Caco-2 (cell line): ENCODE data around the gene BRIP1. TPM values are rescaled to one million over a fixed set of nuclear protein-coding genes. Genes with fewer than 3 reads are reported as not detected.
"Not testable (repeated sequence)": the region's sequence is repeated elsewhere in the genome, so short reads cannot be mapped to it uniquely, and the experiment has no call there.

ENCODE experiments used
- BruUV-seq: library from RNA; stranded (reverse); fragments of 400-500 nt; replicated peaks from 2 replicates; lab custom pipeline; 2021; lab: Mats Ljungman, UMichigan
- CTCF ChIA-PET: fragments of 300-600 bp; sonication (Branson Sonifier 250); formaldehyde crosslinking; loops from one replicate; lab custom pipeline; 2022; ENCODE audit warnings: antibody characterized with exemption; lab: Charles Lee
- POLR2A ChIA-PET: fragments of 300-600 bp; sonication (Branson Sonifier 250); formaldehyde crosslinking; loops from one replicate; lab custom pipeline; 2022; ENCODE audit warnings: antibody characterized with exemption; lab: Charles Lee
- DNase-seq, 2 experiments: peaks; one replicate each; pipeline versions ENCODE4 v3.0.0 to v3.0.0-alpha.2; 2020 to 2022
- H3K27me3 ChIP-seq: replicated peaks from 2 replicates; pipeline ENCODE4 v1.6.0; 2011; ENCODE audit warnings: low read length; ENCODE audit not compliant: control insufficient read depth, insufficient read depth
- H3K36me3 ChIP-seq: 2 replicates; pipeline ENCODE4 v1.5.1; 2011; ENCODE audit warnings: low read length; ENCODE audit not compliant: control insufficient read depth, insufficient read depth
- H3K4me1 ChIP-seq: fragments of 250-450 bp; sonication (Bioruptor Pico); 2 replicates; pipeline ENCODE4 v1.5.1; 2020; ENCODE audit warnings: mild to moderate bottlenecking
- H3K4me3 ChIP-seq: 2 replicates; pipeline ENCODE4 v1.5.1; 2011; ENCODE audit warnings: low read depth, mild to moderate bottlenecking, control low read depth, low read length
- H3K9me3 ChIP-seq: fragments of 250-450 bp; sonication (Bioruptor Pico); 2 replicates; pipeline ENCODE4 v1.5.1; 2020; ENCODE audit warnings: mild to moderate bottlenecking, moderate library complexity
- H3K27ac Mint-ChIP-seq: one replicate; pipeline ENCODE4 v1.8.0; 2022; ENCODE audit warnings: mixed read lengths; ENCODE audit not compliant: unreplicated experiment
- H3K27me3 Mint-ChIP-seq: one replicate; pipeline ENCODE4 v1.8.0; 2022; ENCODE audit warnings: mixed read lengths; ENCODE audit not compliant: insufficient read depth, unreplicated experiment
- H3K36me3 Mint-ChIP-seq: one replicate; pipeline ENCODE4 v1.8.0; 2022; ENCODE audit warnings: mild to moderate bottlenecking, mixed read lengths; ENCODE audit not compliant: insufficient read depth, unreplicated experiment
- H3K4me1 Mint-ChIP-seq: one replicate; pipeline ENCODE4 v1.8.0; 2022; ENCODE audit warnings: low read depth, mixed read lengths; ENCODE audit not compliant: unreplicated experiment
- H3K4me3 Mint-ChIP-seq: one replicate; pipeline ENCODE4 v1.8.0; 2022; ENCODE audit warnings: mild to moderate bottlenecking, moderate library complexity, mixed read lengths; ENCODE audit not compliant: unreplicated experiment
- H3K9me3 Mint-ChIP-seq: one replicate; pipeline ENCODE4 v1.8.0; 2022; ENCODE audit warnings: mixed read lengths; ENCODE audit not compliant: unreplicated experiment
- CTCF ChIP-seq, 2 experiments: fragments of 200-600 bp in 1 of 2; IDR thresholded peaks; 1 replicate in 1 of 2; 2 replicates in 1 of 2; pipeline versions ENCODE4 v1.5.1 to v1.8.0; 2011 to 2022; ENCODE audit warnings: antibody characterized with exemption in 1 of 2, control low read depth in 1 of 2, inconsistent platforms in 1 of 2, low read depth in 1 of 2, low read length in 1 of 2, mild to moderate bottlenecking in 1 of 2, moderate library complexity in 1 of 2; ENCODE audit not compliant: insufficient read depth in 1 of 2, severe bottlenecking in 1 of 2, unreplicated experiment in 1 of 2
- intact Hi-C: fragments of 100-400 bp; cut with micrococcal nuclease; formaldehyde crosslinking; loops from one replicate; pipeline ENCODE4 v1.10.0; 2022; ENCODE audit not compliant: unreplicated experiment
- total RNA-seq: library from RNA; stranded (reverse); gene quantifications from 2 replicates; pipeline ENCODE4 v1.2.3, GENCODE V29; 2022

Gene BRIP1
- total RNA-seq, 1 experiment from 2014 or later = 18.3 TPM

GRCh38 chr17:61774724-61775123, 88.6 kb downstream of the BRIP1 start:
- no TSS peak for BruUV-seq
- Mint-ChIP-seq H3K27ac (no peak overlapping the region), H3K36me3 (peaks cover 30% of the 10 kb centered on the region), H3K27me3 (no peaks in the 10 kb centered on the region), H3K9me3 (peaks cover 29% of the 10 kb centered on the region), H3K4me1 (no peaks in the 10 kb centered on the region), H3K4me3 (no peak overlapping the region)
- no peak overlapping the region for H3K4me3 ChIP-seq
- peaks cover 10% of the 10 kb centered on the region for H3K9me3 ChIP-seq
- ChIA-PET CTCF (no interaction called here), POLR2A (no interaction called here)
- no peaks in the 10 kb centered on the region for H3K27me3 ChIP-seq
- no peaks in the 10 kb centered on the region for H3K4me1 ChIP-seq
- TF ChIP-seq CTCF (IDR thresholded peaks at IDR 0.05; ENCODE audit: insufficient read depth in 1 of 2, low read depth in 1 of 2, low read length in 1 of 2, severe bottlenecking in 1 of 2, unreplicated experiment in 1 of 2) = no peak
- DNase-seq = no peak
- H3K36me3 ChIP-seq = no peaks in the 10 kb centered on the region
- intact Hi-C loops = no loop called here

GRCh38 chr17:61774087-61774486, 89.2 kb downstream of the BRIP1 start:
- intact Hi-C loops, H3K36me3 ChIP-seq, H3K4me1 ChIP-seq, H3K4me3 ChIP-seq, CTCF ChIA-PET, BruUV-seq, H3K27ac Mint-ChIP-seq, H3K4me3 Mint-ChIP-seq, H3K27me3 ChIP-seq, H3K4me1 Mint-ChIP-seq, POLR2A ChIA-PET, DNase-seq, H3K27me3 Mint-ChIP-seq: not testable (repeated sequence)
- peaks cover 30% of the 10 kb centered on the region for H3K9me3 Mint-ChIP-seq
- H3K36me3 Mint-ChIP-seq = peaks cover 35% of the 10 kb centered on the region
- H3K9me3 ChIP-seq = peaks cover 10% of the 10 kb centered on the region

GRCh38 chr17:61770752-61771533, 92.4 kb downstream of the BRIP1 start:
- ChIA-PET CTCF (no interaction called here), POLR2A (no interaction called here)
- no peaks in the 10 kb centered on the region for H3K4me1 Mint-ChIP-seq
- H3K27me3 ChIP-seq = no peaks in the 10 kb centered on the region
- H3K4me1 ChIP-seq = no peaks in the 10 kb centered on the region
- no peaks in the 10 kb centered on the region for H3K36me3 ChIP-seq
- no peak overlapping the region for H3K27ac Mint-ChIP-seq
- no TSS peak for BruUV-seq
- H3K4me3 Mint-ChIP-seq = no peak overlapping the region
- H3K4me3 ChIP-seq = no peak overlapping the region
- H3K27me3 Mint-ChIP-seq = no peaks in the 10 kb centered on the region
- DNase-seq = no peak
- intact Hi-C loops = no loop called here
- H3K9me3 Mint-ChIP-seq = peaks cover 30% of the 10 kb centered on the region
- H3K36me3 Mint-ChIP-seq = peaks cover 27% of the 10 kb centered on the region
- peaks cover 10% of the 10 kb centered on the region for H3K9me3 ChIP-seq
- no peak for TF ChIP-seq CTCF (IDR thresholded peaks at IDR 0.05; ENCODE audit: insufficient read depth in 1 of 2, low read depth in 1 of 2, low read length in 1 of 2, severe bottlenecking in 1 of 2, unreplicated experiment in 1 of 2)
